WTC11 (cell line): Measurements from ENCODE around the gene PDZRN3. TPM values are rescaled to one million over a fixed set of nuclear protein-coding genes. Genes with fewer than 3 reads are reported as not detected.

Source experiments
- ATAC-seq: fragments of 200-7000 bp; cut with Tn5 transposase; 2 replicates; pipeline ENCODE4 v1.10.0; 2021; ENCODE audit warnings: mild to moderate bottlenecking, moderate library complexity
- CTCF ChIA-PET: fragments of 300-600 bp; sonication (Branson Sonifier 250); formaldehyde crosslinking; loops from one replicate; lab custom pipeline; 2021; ENCODE audit warnings: antibody characterized with exemption; lab: Charles Lee
- POLR2A ChIA-PET: fragments of 350-600 bp; sonication (Branson Sonifier 250); formaldehyde crosslinking; loops from one replicate; lab custom pipeline; 2021; ENCODE audit warnings: antibody characterized with exemption; lab: Charles Lee
- DNase-seq: peaks from one replicate; pipeline ENCODE4 v3.0.0; 2021; ENCODE audit warnings: low spot score
- H3K27ac Mint-ChIP-seq: 2 replicates; pipeline ENCODE4 v1.8.0; 2021; ENCODE audit warnings: mixed read lengths
- H3K27me3 Mint-ChIP-seq: 2 replicates; pipeline ENCODE4 v1.8.0; 2021; ENCODE audit warnings: low read depth, mild to moderate bottlenecking, moderate library complexity, mixed read lengths
- H3K36me3 Mint-ChIP-seq: 2 replicates; pipeline ENCODE4 v1.8.0; 2021; ENCODE audit warnings: mixed read lengths
- H3K4me1 Mint-ChIP-seq: 2 replicates; pipeline ENCODE4 v1.8.0; 2022; ENCODE audit warnings: mixed read lengths
- H3K4me3 Mint-ChIP-seq: 2 replicates; pipeline ENCODE4 v1.8.0; 2021; ENCODE audit warnings: mild to moderate bottlenecking, moderate library complexity, mixed read lengths
- H3K9me3 Mint-ChIP-seq: 2 replicates; pipeline ENCODE4 v1.8.0; 2021; ENCODE audit warnings: mixed read lengths
- ATF2 ChIP-seq: sonication (generic); formaldehyde crosslinking; IDR thresholded peaks from 2 replicates; pipeline ENCODE4 v1.8.1; 2022; ENCODE audit warnings: low read depth, missing genetic modification reagents, borderline replicate concordance
- CBFB ChIP-seq: sonication (generic); formaldehyde crosslinking; IDR thresholded peaks from 2 replicates; pipeline ENCODE4 v1.8.1; 2022; ENCODE audit warnings: mild to moderate bottlenecking, low read depth, missing genetic modification reagents
- E2F1 ChIP-seq: sonication (generic); formaldehyde crosslinking; IDR thresholded peaks from 2 replicates; pipeline ENCODE4 v1.8.0; 2022; ENCODE audit warnings: mild to moderate bottlenecking, missing genetic modification reagents
- EMX1 ChIP-seq: fragments of 250-450 bp; sonication (Bioruptor Pico); IDR thresholded peaks from 2 replicates; pipeline ENCODE4 v1.8.0; 2021; ENCODE audit warnings: mild to moderate bottlenecking
- ESRRA ChIP-seq: sonication (generic); formaldehyde crosslinking; IDR thresholded peaks from 2 replicates; pipeline ENCODE4 v1.8.1; 2022; ENCODE audit warnings: mild to moderate bottlenecking, missing genetic modification reagents, borderline replicate concordance
- JUN ChIP-seq: sonication (generic); formaldehyde crosslinking; IDR thresholded peaks from 2 replicates; pipeline ENCODE4 v1.8.0; 2023; ENCODE audit warnings: mild to moderate bottlenecking, missing genetic modification reagents
- MAX ChIP-seq: sonication (generic); formaldehyde crosslinking; IDR thresholded peaks from 2 replicates; pipeline ENCODE4 v1.8.0; 2022; ENCODE audit warnings: mild to moderate bottlenecking, missing genetic modification reagents
- NFE2L1 ChIP-seq: sonication (generic); formaldehyde crosslinking; IDR thresholded peaks from 2 replicates; pipeline ENCODE4 v1.8.1; 2023; ENCODE audit warnings: missing genetic modification reagents
- PREB ChIP-seq: sonication (generic); formaldehyde crosslinking; IDR thresholded peaks from 2 replicates; pipeline ENCODE4 v1.8.1; 2022; ENCODE audit warnings: mild to moderate bottlenecking, missing genetic modification reagents, moderate library complexity, borderline replicate concordance
- RORB ChIP-seq: fragments of 250-450 bp; sonication (Bioruptor Pico); IDR thresholded peaks from 2 replicates; pipeline ENCODE4 v1.9.0; 2021; ENCODE audit warnings: mild to moderate bottlenecking
- SMAD4 ChIP-seq: sonication (generic); formaldehyde crosslinking; IDR thresholded peaks from 2 replicates; pipeline ENCODE4 v1.8.0; 2022; ENCODE audit warnings: mild to moderate bottlenecking, missing genetic modification reagents
- TEAD4 ChIP-seq: sonication (generic); formaldehyde crosslinking; IDR thresholded peaks from 2 replicates; pipeline ENCODE4 v1.8.0; 2022; ENCODE audit warnings: mild to moderate bottlenecking, missing genetic modification reagents
- ZBTB43 ChIP-seq: sonication (generic); formaldehyde crosslinking; IDR thresholded peaks from 2 replicates; pipeline ENCODE4 v1.8.1; 2023; ENCODE audit warnings: mild to moderate bottlenecking, missing genetic modification reagents
- ZNF121 ChIP-seq: sonication (generic); formaldehyde crosslinking; IDR thresholded peaks from 2 replicates; pipeline ENCODE4 v1.8.0; 2023; ENCODE audit warnings: missing genetic modification reagents
- ZNF219 ChIP-seq: sonication (generic); formaldehyde crosslinking; IDR thresholded peaks from 2 replicates; pipeline ENCODE4 v1.8.0; 2023; ENCODE audit warnings: missing genetic modification reagents, mild to moderate bottlenecking, borderline replicate concordance
- ZNF317 ChIP-seq: sonication (generic); formaldehyde crosslinking; IDR thresholded peaks from 2 replicates; pipeline ENCODE4 v1.8.1; 2023; ENCODE audit warnings: low read depth, mild to moderate bottlenecking, moderate library complexity, missing genetic modification reagents, borderline replicate concordance
- ZNF396 ChIP-seq: fragments of 250-450 bp; sonication (Bioruptor Pico); IDR thresholded peaks from 2 replicates; pipeline ENCODE4 v1.8.0; 2021; ENCODE audit warnings: mild to moderate bottlenecking, moderate library complexity, borderline replicate concordance
- total RNA-seq: library from RNA; stranded (reverse); gene quantifications from 3 replicates; pipeline ENCODE4 v1.2.3, GENCODE V29; 2021
- TF ChIP-seq, protein P1 (sequence below): sonication (generic); formaldehyde crosslinking; conservative IDR thresholded peaks from 2 replicates; pipeline ENCODE4 v1.8.1; 2023; ENCODE audit warnings: mild to moderate bottlenecking, low read depth, missing genetic modification reagents, moderate library complexity
- TF ChIP-seq, protein P2 (sequence below): sonication (generic); formaldehyde crosslinking; IDR thresholded peaks from 2 replicates; pipeline ENCODE4 v1.8.1; 2023; ENCODE audit warnings: mild to moderate bottlenecking, missing genetic modification reagents
- TF ChIP-seq, protein P3 (sequence below): sonication (generic); formaldehyde crosslinking; IDR thresholded peaks from 2 replicates; pipeline ENCODE4 v1.8.1; 2023; ENCODE audit warnings: mild to moderate bottlenecking, missing genetic modification reagents, moderate library complexity

PDZRN3 gene
- total RNA-seq, 1 experiment from 2014 or later: 9.5 TPM

- H3K9me3 Mint-ChIP-seq: no peaks in the 10 kb centered on the region
- TF ChIP-seq NFE2L1: no peak
- TF ChIP-seq, protein P1, sequence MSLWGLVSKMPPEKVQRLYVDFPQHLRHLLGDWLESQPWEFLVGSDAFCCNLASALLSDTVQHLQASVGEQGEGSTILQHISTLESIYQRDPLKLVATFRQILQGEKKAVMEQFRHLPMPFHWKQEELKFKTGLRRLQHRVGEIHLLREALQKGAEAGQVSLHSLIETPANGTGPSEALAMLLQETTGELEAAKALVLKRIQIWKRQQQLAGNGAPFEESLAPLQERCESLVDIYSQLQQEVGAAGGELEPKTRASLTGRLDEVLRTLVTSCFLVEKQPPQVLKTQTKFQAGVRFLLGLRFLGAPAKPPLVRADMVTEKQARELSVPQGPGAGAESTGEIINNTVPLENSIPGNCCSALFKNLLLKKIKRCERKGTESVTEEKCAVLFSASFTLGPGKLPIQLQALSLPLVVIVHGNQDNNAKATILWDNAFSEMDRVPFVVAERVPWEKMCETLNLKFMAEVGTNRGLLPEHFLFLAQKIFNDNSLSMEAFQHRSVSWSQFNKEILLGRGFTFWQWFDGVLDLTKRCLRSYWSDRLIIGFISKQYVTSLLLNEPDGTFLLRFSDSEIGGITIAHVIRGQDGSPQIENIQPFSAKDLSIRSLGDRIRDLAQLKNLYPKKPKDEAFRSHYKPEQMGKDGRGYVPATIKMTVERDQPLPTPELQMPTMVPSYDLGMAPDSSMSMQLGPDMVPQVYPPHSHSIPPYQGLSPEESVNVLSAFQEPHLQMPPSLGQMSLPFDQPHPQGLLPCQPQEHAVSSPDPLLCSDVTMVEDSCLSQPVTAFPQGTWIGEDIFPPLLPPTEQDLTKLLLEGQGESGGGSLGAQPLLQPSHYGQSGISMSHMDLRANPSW (CRISPR knock-in tag): no peak
- TF ChIP-seq ZBTB43: no peak
- TF ChIP-seq, protein P2, sequence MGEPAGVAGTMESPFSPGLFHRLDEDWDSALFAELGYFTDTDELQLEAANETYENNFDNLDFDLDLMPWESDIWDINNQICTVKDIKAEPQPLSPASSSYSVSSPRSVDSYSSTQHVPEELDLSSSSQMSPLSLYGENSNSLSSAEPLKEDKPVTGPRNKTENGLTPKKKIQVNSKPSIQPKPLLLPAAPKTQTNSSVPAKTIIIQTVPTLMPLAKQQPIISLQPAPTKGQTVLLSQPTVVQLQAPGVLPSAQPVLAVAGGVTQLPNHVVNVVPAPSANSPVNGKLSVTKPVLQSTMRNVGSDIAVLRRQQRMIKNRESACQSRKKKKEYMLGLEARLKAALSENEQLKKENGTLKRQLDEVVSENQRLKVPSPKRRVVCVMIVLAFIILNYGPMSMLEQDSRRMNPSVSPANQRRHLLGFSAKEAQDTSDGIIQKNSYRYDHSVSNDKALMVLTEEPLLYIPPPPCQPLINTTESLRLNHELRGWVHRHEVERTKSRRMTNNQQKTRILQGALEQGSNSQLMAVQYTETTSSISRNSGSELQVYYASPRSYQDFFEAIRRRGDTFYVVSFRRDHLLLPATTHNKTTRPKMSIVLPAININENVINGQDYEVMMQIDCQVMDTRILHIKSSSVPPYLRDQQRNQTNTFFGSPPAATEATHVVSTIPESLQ: no peak
- TF ChIP-seq JUN (CRISPR knock-in tag): no peak
- TF ChIP-seq ZNF121 (CRISPR knock-in tag): no peak
- TF ChIP-seq RORB (CRISPR knock-in tag): no peak
- TF ChIP-seq, protein P3, sequence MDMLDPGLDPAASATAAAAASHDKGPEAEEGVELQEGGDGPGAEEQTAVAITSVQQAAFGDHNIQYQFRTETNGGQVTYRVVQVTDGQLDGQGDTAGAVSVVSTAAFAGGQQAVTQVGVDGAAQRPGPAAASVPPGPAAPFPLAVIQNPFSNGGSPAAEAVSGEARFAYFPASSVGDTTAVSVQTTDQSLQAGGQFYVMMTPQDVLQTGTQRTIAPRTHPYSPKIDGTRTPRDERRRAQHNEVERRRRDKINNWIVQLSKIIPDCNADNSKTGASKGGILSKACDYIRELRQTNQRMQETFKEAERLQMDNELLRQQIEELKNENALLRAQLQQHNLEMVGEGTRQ (CRISPR knock-in tag): no peak
- TF ChIP-seq ZNF219: no peak
- no peak for TF ChIP-seq SMAD4 (CRISPR knock-in tag)
- no peak for TF ChIP-seq CBFB (CRISPR knock-in tag)
- no peak for TF ChIP-seq ATF2
- no peak for TF ChIP-seq EMX1 (CRISPR knock-in tag)
- TF ChIP-seq TEAD4 (CRISPR knock-in tag): no peak
- no peak for TF ChIP-seq E2F1 (CRISPR knock-in tag)
- TF ChIP-seq ESRRA (CRISPR knock-in tag): no peak
- no peak for TF ChIP-seq PREB
- no peak for TF ChIP-seq ZNF396
- no peak for TF ChIP-seq MAX (CRISPR knock-in tag)
- no peak for TF ChIP-seq ZNF317
- TF ChIP-seq, all 79 proteins: peak for 0
- no peaks in the 10 kb centered on the region for H3K27me3 Mint-ChIP-seq
- CTCF ChIA-PET: interaction anchor here (2.3 kb wide), 1 partner anchor 102 kb away, joined by 7 read pairs; no protein-coding TSS in a partner anchor
- POLR2A ChIA-PET: no interaction called here
- H3K27ac Mint-ChIP-seq: no peak overlapping the region
- peaks cover 14% of the 10 kb centered on the region for H3K4me1 Mint-ChIP-seq
- H3K36me3 Mint-ChIP-seq: no peaks in the 10 kb centered on the region
- no peak overlapping the region for H3K4me3 Mint-ChIP-seq
- ATAC-seq: no peak
- DNase-seq: no peak
Observed at GRCh38 chr3:73609655-73610054, 15.1 kb downstream of the PDZRN3 start.
